Measurements from ENCODE around the gene CDIP1.
A peak's percentile ranks its signal among the peaks of the same experiment; 100 is the strongest.

CDIP1 gene

GRCh38 chr16:4519274-4520058 lies 19.1 kb downstream of the CDIP1 start:
- in situ Hi-C loops (cut with HindIII; ENCODE audit: low pct_unique_long_range_greater_than_20kb, low sequenced_read_pairs) = no loop called here
- DNase-seq (ENCODE audit: low read depth in 1 of 2, low spot score in 1 of 2) = no peak
- no peak for TF ChIP-seq JUND (IDR thresholded peaks at IDR 0.05; ENCODE audit: low read depth)

- no peak for TF ChIP-seq JUND (IDR thresholded peaks at IDR 0.05; ENCODE audit: low read depth)
- in situ Hi-C loops (cut with HindIII; ENCODE audit: low pct_unique_long_range_greater_than_20kb, low sequenced_read_pairs) = no loop called here
- peak in 1 of 2 experiments; percentile 51 for DNase-seq (ENCODE audit: low read depth in 1 of 2, low spot score in 1 of 2)
Measured at GRCh38 chr16:4517812-4518680, 20.5 kb downstream of the CDIP1 start.

GRCh38 chr16:4515611-4516233 lies 22.9 kb downstream of the CDIP1 start:
- DNase-seq (ENCODE audit: low read depth in 1 of 2, low spot score in 1 of 2) = no peak
- TF ChIP-seq JUND (IDR thresholded peaks at IDR 0.05; ENCODE audit: low read depth) = no peak
- in situ Hi-C loops (cut with HindIII; ENCODE audit: low pct_unique_long_range_greater_than_20kb, low sequenced_read_pairs) = no loop called here

GRCh38 chr16:4514606-4515005 lies 24.0 kb downstream of the CDIP1 start:
- in situ Hi-C loops (cut with HindIII; ENCODE audit: low pct_unique_long_range_greater_than_20kb, low sequenced_read_pairs) = no loop called here
- no peak for DNase-seq (ENCODE audit: low read depth in 1 of 2, low spot score in 1 of 2)
- TF ChIP-seq JUND (IDR thresholded peaks at IDR 0.05; ENCODE audit: low read depth) = no peak

- TF ChIP-seq JUND (IDR thresholded peaks at IDR 0.05; ENCODE audit: low read depth) = no peak
- in situ Hi-C loops (cut with HindIII; ENCODE audit: low pct_unique_long_range_greater_than_20kb, low sequenced_read_pairs) = no loop called here
- no peak for DNase-seq (ENCODE audit: low read depth in 1 of 2, low spot score in 1 of 2)
Measured at GRCh38 chr16:4513881-4514280, 24.7 kb downstream of the CDIP1 start.

- in situ Hi-C loops (cut with HindIII; ENCODE audit: low pct_unique_long_range_greater_than_20kb, low sequenced_read_pairs) = no loop called here
- TF ChIP-seq JUND (IDR thresholded peaks at IDR 0.05; ENCODE audit: low read depth) = no peak
- DNase-seq (ENCODE audit: low read depth in 1 of 2, low spot score in 1 of 2) = no peak
Measured at GRCh38 chr16:4513086-4513860, 25.3 kb downstream of the CDIP1 start.

- in situ Hi-C loops (cut with HindIII; ENCODE audit: low pct_unique_long_range_greater_than_20kb, low sequenced_read_pairs) = no loop called here
Measured at GRCh38 chr16:4512473-4512872, 26.1 kb downstream of the CDIP1 start.

GRCh38 chr16:4511441-4512082 lies 27.0 kb downstream of the CDIP1 start:
- TF ChIP-seq JUND (IDR thresholded peaks at IDR 0.05; ENCODE audit: low read depth) = no peak
- in situ Hi-C loops (cut with HindIII; ENCODE audit: low pct_unique_long_range_greater_than_20kb, low sequenced_read_pairs) = no loop called here
- peak; percentile 54 to 66 for DNase-seq (ENCODE audit: low read depth in 1 of 2, low spot score in 1 of 2)

More at GRCh38 chr16:4512473-4512872, 26.1 kb downstream of the CDIP1 start:
- DNase-seq (ENCODE audit: low read depth in 1 of 2, low spot score in 1 of 2) = no peak
- no peak for TF ChIP-seq JUND (IDR thresholded peaks at IDR 0.05; ENCODE audit: low read depth)

GRCh38 chr16:4510747-4511426 lies 27.7 kb downstream of the CDIP1 start:
- in situ Hi-C loops (cut with HindIII; ENCODE audit: low pct_unique_long_range_greater_than_20kb, low sequenced_read_pairs) = no loop called here
- TF ChIP-seq JUND (IDR thresholded peaks at IDR 0.05; ENCODE audit: low read depth) = no peak
- DNase-seq (ENCODE audit: low read depth in 1 of 2, low spot score in 1 of 2) = no peak

- in situ Hi-C loops (cut with HindIII; ENCODE audit: low pct_unique_long_range_greater_than_20kb, low sequenced_read_pairs) = no loop called here
- DNase-seq (ENCODE audit: low read depth in 1 of 2, low spot score in 1 of 2) = no peak
- no peak for TF ChIP-seq JUND (IDR thresholded peaks at IDR 0.05; ENCODE audit: low read depth)
Measured at GRCh38 chr16:4510131-4510530, 28.4 kb downstream of the CDIP1 start.

- TF ChIP-seq JUND (IDR thresholded peaks at IDR 0.05; ENCODE audit: low read depth) = no peak
- in situ Hi-C loops (cut with HindIII; ENCODE audit: low pct_unique_long_range_greater_than_20kb, low sequenced_read_pairs) = no loop called here
- DNase-seq (ENCODE audit: low read depth in 1 of 2, low spot score in 1 of 2) = no peak
Measured at GRCh38 chr16:4509420-4509819, 29.2 kb downstream of the CDIP1 start.

Measured in T47D (cell line).